ENCODE results near the gene BAD.

The BAD gene

DNA sequence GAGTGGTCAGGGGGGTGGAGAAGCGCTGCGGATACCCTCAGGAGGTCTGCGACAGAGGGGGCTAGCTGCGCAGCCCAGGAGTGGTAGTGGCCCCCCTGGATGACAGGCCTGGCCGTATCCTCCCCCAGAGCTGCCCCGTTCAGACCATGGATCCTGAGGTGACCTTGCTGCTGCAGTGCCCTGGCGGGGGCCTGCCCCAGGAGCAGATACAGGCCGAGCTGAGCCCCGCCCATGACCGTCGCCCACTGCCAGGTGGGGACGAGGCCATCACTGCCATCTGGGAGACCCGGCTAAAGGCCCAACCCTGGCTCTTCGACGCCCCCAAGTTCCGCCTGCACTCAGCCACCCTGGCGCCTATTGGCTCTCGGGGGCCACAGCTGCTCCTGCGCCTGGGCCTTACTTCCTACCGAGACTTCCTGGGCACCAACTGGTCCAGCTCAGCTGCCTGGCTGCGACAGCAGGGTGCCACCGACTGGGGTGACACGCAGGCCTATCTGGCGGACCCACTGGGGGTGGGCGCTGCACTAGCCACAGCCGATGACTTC is 57.9 kb downstream of the BAD start:
- peak; percentile 64 for DNase-seq

DNA sequence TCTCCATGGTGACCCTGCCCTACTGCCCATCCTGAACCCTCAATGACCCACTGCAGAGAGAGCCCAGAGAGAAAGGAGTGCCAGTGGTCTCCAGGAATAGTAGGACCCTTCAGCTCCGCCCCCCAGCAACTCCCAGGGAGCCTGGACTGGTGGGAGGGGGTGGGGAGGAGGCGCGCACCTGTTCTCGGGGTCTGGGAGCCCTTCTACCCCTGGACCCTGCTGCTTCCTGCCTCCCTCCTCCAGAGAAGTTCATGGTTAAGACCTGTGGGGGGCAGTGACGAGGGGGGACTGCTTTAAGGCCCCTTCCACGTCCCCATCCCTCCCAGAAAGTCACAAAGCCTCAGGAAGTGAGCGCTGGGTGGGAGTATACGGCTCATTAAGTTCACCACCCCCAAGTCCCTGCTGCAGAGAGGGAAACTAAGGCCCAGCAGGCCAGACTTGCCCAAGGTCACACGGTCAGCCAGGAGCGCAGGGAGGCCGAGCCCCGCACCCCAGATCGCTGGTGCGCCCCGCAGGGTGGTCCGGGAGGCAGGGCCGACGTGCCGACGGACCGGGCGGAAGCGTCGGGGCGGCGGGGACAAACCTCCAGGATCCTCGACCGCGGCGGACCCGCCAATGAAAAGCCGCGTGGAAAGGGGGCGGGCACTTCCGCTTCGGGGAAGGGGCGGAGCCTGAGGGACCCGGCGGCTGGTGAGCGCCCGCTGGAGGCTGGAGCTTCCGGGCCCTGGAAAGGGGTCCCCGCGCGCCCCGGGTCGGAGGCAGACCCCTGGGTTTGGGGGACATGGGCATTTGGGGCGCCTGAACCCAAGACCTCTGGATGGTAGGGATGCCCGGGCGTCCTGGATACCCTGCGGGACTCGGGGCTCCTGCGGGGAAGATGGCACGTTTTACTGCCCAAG is 58.6 kb downstream of the BAD start, which contains the start of the genes NUDT22 and TRPT1:
Gene NUDT22, plus strand, starts transcription at position 667 of the 899 bp plus-strand sequence. CDS start 379 bp downstream, outside the sequence.
Gene TRPT1, minus strand, starts transcription at position 579 of the 899 bp plus-strand sequence. Its CDS starts 326 bp downstream, at position 253.
- DNase-seq = peak; percentile 94

DNA sequence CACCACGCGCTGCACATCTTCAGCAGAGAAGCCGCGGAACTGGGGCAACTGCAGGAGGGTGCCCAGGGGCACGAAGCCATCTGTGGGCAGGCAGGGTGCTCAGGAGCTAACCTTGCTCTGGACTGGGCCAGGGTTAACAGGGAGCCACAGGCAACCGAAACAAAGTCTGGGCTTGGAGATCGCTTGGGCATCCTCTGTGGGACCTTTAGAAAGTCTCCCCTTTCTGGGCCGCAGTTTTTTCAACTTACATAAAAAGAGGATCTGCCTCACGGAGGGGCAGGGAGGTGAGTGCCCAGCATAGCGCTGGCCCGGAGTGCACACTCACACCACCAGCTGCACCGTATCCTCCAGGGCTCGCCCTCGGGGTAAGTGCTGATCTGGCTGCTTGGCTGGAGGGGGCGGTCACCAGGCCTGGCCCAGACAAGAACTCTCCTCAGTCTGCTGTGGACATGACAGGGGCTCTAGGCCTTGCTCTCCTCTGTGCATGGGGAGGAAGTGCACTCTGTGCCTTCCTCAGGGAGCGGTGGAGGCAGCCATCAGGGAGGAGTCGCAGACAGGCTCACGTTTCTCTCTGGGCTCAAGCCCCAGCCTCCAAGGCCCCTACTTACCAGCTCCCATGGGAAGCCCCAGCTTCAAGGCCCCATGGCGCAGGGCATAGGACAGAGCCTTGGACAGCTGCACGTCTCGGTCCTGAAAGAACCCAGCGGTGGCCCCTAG is 59.4 kb downstream of the BAD start:
- no peak for DNase-seq

DNA sequence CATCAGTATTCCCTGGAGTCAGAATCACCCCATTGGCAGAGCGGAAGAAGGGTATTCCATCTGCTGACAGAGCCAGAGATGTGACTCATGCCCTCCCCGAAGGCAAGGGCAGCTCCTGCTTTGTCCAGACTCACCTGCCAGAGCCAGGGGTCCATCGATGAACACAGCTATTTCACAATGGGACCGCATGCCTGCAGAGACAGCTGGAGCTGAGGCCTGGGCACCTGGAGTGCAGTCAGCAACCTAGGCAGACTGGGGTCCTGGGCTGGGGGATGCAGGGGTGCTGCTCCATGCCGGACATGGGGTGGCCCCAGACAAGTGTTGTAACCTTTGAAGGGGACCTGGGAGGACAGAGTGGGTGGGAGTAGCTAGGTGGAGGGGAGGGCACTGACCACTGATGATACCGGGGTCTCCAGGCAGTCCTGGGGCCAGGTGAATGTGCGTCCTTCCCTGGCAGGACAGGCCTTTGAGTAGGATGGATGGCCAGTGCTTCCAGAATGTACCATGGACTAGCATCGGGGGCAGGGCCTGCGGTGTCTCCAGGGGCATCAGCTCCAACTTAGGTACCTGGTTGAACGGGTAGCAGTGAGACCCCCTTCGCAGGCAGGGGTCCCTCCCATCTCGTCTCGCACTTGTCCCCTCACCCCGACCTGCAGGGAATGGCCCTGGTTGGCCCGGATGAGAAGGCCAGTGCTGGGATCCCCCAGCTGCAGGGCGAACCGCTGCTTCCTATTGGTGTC is 60.1 kb downstream of the BAD start:
- no peak for DNase-seq

GRCh38 chr11:64223001-64223651 is 61.3 kb downstream of the BAD start:
- DNase-seq = no peak

DNA sequence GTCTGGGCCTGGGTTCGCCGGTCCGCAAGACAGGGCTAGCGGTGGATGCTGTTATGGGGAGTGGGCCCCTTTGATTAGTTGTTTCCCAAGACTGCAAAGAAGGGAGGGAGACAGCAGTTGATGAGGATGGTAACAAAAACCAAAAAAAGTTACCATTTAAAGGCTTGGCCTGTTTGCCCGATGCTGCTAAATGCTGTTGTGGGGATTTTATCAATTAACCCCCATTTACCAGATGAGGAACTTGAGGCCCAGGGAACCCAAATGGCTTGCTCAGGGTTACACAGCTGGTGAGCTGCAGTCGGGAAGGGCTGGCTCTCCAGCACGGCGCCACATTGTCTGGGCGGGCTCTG is 61.8 kb downstream of the BAD start:
- DNase-seq = no peak

DNA sequence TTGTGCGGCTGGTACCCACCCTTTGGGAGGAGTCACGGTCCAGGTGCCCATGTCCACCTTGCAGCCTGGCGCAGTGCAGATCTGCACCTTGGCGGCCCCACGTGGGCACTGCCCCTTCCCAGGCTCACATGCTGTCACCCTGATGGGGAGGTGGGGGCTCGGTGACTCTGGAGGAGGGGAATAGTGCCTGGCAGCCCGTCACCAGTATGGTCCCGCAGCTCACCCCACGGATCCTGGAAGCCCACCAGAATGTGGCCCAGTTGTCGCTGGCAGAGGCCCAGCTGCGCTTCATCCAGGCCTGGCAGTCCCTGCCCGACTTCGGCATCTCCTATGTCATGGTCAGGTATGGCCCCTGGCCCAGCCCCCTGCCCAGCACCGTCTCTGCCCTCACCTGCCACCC is 63.7 kb downstream of the BAD start:
- no peak for DNase-seq

DNA sequence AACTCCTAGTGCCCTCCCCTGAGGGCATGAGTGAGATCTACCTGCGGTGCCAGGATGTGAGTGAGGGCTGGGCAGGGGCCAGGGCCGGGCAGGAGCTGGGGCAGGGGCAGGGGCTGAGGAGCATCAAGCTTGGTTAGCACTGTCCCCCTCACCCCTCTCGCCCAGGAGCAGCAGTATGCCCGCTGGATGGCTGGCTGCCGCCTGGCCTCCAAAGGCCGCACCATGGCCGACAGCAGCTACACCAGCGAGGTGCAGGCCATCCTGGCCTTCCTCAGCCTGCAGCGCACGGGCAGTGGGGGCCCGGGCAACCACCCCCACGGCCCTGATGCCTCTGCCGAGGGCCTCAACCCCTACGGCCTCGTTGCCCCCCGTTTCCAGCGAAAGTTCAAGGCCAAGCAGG is 64.2 kb downstream of the BAD start:
- no peak for DNase-seq

Data from activated naive CD4-positive, alpha-beta T cell treated with Interleukin-2 at 50 U/mL for 16 hours (primary cell).